GM12892 (cell line): Measurements from ENCODE around the gene CEP131.

ENCODE experiments used
- DNase-seq: peaks from one replicate; pipeline ENCODE4 v3.0.0; 2011; ENCODE audit not compliant: insufficient read length
- FAIRE-seq: peaks from 2 replicates; lab custom pipeline; 2011; peaks lifted over from hg19 to GRCh38; lab: Jason Lieb, UNC
- POLR2A ChIP-seq: IDR thresholded peaks from 2 replicates; pipeline ENCODE4 v1.6.1; 2011; ENCODE audit warnings: low read depth, low read length, control low read depth
- POLR2AphosphoS5 ChIP-seq: IDR thresholded peaks from 2 replicates; pipeline ENCODE4 v1.6.1; 2011; ENCODE audit warnings: low read depth, low read length, control low read depth
- TAF1 ChIP-seq: IDR thresholded peaks from 2 replicates; pipeline ENCODE4 v1.6.1; 2011; ENCODE audit warnings: low read depth, mild to moderate bottlenecking, control low read depth, low read length, borderline replicate concordance

The CEP131 gene

DNA sequence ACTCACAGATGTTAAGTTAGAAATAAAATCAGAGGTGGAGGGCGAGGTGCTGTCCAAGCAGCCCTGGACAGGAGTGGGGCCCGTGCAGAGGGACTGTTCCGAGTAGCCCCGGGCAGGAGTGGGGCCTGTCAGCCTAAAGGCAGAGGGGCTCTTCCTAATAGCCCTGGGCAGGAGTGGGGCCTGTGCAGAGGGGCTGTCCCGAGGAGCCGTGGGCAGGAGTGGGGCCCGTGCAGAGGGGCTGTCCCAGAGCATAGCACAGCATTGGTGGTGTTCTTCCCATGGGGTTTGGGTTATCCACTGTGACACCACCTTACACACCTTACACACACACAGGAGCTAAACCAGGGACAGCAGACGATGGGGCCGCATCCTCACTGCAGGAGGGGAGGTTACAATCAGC lies 10.4 kb downstream of the CEP131 start:
- FAIRE-seq (no peak), DNase-seq (no peak)

DNA sequence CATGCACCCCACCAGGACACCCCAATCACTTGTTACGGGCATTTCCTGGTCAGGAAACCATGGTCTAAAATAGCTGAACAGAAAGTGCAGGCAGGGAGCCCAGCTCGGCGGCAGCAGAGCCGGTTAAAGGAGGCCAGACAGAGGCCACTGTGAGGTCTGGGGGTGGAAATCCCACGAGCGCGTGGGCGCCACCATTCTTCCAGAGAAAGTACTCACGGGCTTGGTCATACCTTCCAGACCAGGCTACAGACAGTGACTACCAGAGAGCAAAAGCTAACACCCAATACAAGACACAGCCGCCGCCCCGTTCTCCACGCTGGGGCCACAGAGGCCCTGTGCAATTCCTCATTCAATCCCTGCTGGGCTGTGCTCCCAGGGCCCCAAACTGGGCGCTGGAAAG lies 11.9 kb downstream of the CEP131 start:
- no peak for FAIRE-seq
- TF ChIP-seq POLR2AphosphoS5 (no peak), POLR2A (no peak), TAF1 (no peak)
- no peak for DNase-seq

More for the DNA sequence above, 10.4 kb downstream of the CEP131 start:
- TF ChIP-seq TAF1: no peak
- no peak for TF ChIP-seq POLR2AphosphoS5
- TF ChIP-seq POLR2A: no peak

DNA sequence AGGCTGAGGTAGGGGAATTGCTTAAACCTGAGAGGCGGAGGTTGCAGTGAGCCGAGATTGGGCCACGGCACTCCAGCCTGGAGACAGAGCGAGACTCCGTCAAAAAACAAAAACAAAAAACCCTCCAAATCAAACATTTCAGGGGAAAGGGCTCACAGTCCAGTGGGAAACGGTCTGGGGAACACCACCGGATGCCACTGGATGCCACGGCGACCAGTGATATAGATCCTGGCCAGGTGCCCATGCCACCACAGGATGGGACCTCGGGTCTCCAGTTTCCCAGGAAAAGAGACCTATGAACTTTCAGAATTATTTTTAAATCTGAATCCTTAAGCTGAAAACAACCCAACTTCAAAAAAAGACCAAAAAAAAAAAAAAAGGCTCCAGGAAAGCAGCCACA lies 12.3 kb downstream of the CEP131 start:
- no peak for FAIRE-seq
- TF ChIP-seq TAF1 (no peak), POLR2AphosphoS5 (no peak), POLR2A (no peak)

GRCh38 chr17:81209141-81209540 lies 13.6 kb downstream of the CEP131 start:
- FAIRE-seq (no peak), DNase-seq (no peak)
- no peak for TF ChIP-seq TAF1
- no peak for TF ChIP-seq POLR2A
- no peak for TF ChIP-seq POLR2AphosphoS5

More for the DNA sequence above, 12.3 kb downstream of the CEP131 start:
- DNase-seq: no peak

GRCh38 chr17:81208651-81209050 lies 14.1 kb downstream of the CEP131 start:
- FAIRE-seq (no peak), DNase-seq (no peak)
- TF ChIP-seq POLR2A (no peak), POLR2AphosphoS5 (no peak), TAF1 (no peak)

- TF ChIP-seq POLR2A: no peak
- no peak for TF ChIP-seq TAF1
- FAIRE-seq (peak; percentile 53), DNase-seq (no peak)
These were observed 14.9 kb downstream of the CEP131 start for GRCh38 chr17:81207610-81208581.

GRCh38 chr17:81206657-81207056 lies 16.1 kb downstream of the CEP131 start:
- FAIRE-seq (no peak), DNase-seq (no peak)
- no peak for TF ChIP-seq TAF1
- no peak for TF ChIP-seq POLR2AphosphoS5
- no peak for TF ChIP-seq POLR2A

- FAIRE-seq (no peak), DNase-seq (no peak)
- TF ChIP-seq POLR2AphosphoS5: no peak
- no peak for TF ChIP-seq TAF1
- no peak for TF ChIP-seq POLR2A
These were observed 16.6 kb downstream of the CEP131 start for GRCh38 chr17:81206166-81206565.

- no peak for DNase-seq
- TF ChIP-seq POLR2AphosphoS5 (no peak), TAF1 (no peak), POLR2A (no peak)
- no peak for FAIRE-seq
These were observed 18.2 kb downstream of the CEP131 start for GRCh38 chr17:81204578-81204977.

GRCh38 chr17:81203136-81203535 lies 19.6 kb downstream of the CEP131 start:
- TF ChIP-seq POLR2AphosphoS5: no peak
- TF ChIP-seq POLR2A: no peak
- TF ChIP-seq TAF1: no peak
- FAIRE-seq: no peak
- DNase-seq: no peak

- TF ChIP-seq TAF1: no peak
- TF ChIP-seq POLR2A: no peak
- TF ChIP-seq POLR2AphosphoS5: no peak
- DNase-seq (no peak), FAIRE-seq (no peak)
These were observed 20.4 kb downstream of the CEP131 start for GRCh38 chr17:81202318-81202717.

DNA sequence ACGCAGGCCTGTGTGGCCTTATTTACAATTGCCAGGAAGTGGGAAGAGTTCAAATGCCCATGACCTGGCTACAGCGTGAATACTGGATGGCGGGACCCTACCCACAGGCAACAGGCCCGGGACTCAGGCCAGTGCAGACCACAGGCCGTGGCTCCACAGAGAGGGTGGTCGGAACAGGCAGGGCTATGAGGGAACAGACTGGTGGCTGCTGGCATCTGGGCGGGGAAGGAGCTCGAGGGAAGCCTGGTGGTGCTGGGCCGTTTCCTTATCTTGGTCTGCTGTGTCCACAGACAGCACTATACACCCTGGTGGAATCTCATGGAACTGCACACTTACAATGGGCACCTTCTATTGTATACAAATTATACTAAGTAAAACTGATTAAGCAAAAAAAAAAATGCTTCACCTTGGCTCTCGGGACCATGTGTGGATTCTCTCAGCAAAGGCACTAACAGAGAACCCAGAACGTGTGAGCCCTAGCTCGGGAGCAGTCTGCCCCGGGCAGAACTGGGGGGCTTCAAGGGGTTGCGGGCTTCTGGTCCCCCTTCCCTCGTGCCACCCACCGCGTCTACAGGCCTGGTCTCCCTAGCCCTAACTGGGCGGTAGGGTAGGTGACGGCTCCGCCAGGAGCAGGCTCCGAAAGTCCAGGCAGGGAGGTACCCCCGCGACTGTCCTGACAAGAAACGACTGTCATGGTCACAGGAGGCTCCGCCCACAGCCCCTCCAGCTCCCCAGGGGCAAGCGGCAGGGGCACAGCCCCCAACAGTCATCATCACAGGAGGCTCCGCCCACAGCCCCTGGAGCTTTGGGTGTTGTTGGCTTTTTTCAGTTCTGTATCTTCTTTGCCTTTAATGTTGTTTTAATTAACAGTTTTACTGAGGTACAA lies 21.8 kb downstream of the CEP131 start:
- peak; percentile 24 for FAIRE-seq
- DNase-seq: peak; percentile 62
- TF ChIP-seq POLR2AphosphoS5: no peak
- no peak for TF ChIP-seq TAF1
- no peak for TF ChIP-seq POLR2A
